Activated CD8-positive, alpha-beta memory T cell treated with anti-CD3 and anti-CD28 coated beads for 48 hours (primary cell): Measurements from ENCODE around the gene RNF4.
"Not testable (repeated sequence)": the region's sequence is repeated elsewhere in the genome, so short reads cannot be mapped to it uniquely, and the experiment has no call there.

Experiments
- DNase-seq, 3 experiments: peaks; one replicate each; pipeline ENCODE4 v3.0.0-alpha.2; 2020; ENCODE audit warnings: low read depth in 2 of 3, low spot score in 2 of 3

The RNF4 gene, protein sequence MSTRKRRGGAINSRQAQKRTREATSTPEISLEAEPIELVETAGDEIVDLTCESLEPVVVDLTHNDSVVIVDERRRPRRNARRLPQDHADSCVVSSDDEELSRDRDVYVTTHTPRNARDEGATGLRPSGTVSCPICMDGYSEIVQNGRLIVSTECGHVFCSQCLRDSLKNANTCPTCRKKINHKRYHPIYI

DNA sequence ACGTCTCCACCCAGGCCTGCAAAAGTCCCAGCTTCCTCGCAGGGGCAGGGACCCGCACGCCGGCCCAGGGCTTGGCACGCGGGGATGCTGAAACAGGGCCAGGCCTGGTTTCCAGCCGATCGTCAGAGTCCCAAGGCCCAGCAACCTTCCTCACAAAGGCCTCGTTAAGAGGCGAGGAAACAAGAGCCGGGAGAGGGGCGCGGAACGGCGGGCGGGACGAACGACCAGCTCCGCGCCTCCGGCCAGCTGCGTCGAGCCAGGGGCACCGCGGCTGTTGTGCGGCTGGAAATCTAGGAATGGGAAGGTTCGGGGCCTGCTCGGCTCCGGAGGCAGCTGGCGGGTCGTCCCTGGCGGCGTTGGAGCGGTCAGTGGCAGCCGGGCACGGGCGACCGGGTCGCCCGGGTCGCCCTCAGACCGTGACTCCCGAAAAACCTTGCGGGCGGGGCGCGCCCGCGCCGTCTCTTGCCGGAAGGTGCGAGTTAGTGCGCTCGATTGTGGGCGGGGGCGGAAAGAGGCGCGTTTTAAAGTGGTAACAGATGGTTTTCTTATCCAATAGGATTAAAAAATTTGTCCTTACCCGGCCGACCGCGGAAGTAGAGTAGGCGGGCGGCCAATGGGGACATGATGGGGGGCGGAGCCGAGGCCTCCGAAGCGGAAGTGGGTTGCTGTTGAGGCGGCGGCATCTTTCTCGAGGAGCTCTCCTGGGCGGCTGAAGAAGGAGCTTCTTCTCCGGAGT, at the start of gene RNF4:
RNF4 (plus strand) TSS at position 651 of the 736 bp plus-strand sequence. CDS start 21,388 bp downstream, outside the sequence.
- DNase-seq, result peak; percentile 78 to 87 (median 86)

GRCh38 chr4:2419814-2420213, 49.1 kb upstream of the RNF4 start:
- no peak for DNase-seq

GRCh38 chr4:2421928-2422327, 47.0 kb upstream of the RNF4 start:
- DNase-seq, result no peak

DNA sequence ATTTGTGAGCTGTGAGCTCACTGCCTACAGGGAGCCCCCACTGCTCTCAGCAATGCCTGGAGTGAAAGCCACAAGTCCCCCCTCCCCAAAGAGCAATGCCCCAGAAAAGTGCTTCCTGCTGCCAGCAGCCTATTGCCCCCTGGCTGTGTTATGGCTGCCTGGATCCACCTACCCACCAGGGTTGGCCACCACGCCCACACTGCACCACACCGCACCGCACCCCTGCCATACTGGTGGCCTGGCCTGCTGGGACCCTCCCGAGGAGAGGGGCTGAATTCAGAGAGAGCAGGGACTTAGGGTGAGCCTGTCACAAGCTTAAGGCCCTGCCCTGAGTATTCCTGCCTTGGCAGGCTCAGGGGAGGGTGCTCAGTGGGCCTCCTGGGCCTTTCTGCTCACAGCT, 45.8 kb upstream of the RNF4 start:
- DNase-seq, result no peak

- DNase-seq, result no peak
Measured at GRCh38 chr4:2423695-2424094, 45.2 kb upstream of the RNF4 start.

DNA sequence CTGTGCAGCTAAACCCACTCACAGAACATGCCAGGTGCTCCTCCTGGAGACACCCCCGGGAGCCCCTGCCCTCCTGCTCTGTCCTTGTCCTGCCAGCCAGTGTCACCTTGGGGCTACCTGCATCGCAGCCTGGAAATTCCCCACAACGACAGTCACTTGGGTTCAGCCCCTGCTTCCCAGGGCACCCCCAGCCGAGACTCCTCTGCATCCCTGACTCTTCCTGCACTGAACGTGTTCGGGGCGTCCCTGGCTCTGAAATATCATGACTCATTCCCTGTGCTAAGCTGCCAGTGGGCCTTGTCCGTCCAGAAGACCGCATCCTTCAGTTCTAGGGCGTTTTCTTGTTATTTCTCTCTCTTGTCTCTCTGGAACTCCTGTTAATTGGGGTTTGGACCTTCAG, 44.3 kb upstream of the RNF4 start:
- DNase-seq, result no peak

- no peak for DNase-seq
Measured at GRCh38 chr4:2425386-2426068, 43.4 kb upstream of the RNF4 start.

GRCh38 chr4:2426069-2426397, 42.9 kb upstream of the RNF4 start:
- DNase-seq, result no peak

- no peak for DNase-seq
Measured at GRCh38 chr4:2426711-2427275, 42.1 kb upstream of the RNF4 start.

- DNase-seq, result no peak
Measured at GRCh38 chr4:2427383-2428334, 41.2 kb upstream of the RNF4 start.

DNA sequence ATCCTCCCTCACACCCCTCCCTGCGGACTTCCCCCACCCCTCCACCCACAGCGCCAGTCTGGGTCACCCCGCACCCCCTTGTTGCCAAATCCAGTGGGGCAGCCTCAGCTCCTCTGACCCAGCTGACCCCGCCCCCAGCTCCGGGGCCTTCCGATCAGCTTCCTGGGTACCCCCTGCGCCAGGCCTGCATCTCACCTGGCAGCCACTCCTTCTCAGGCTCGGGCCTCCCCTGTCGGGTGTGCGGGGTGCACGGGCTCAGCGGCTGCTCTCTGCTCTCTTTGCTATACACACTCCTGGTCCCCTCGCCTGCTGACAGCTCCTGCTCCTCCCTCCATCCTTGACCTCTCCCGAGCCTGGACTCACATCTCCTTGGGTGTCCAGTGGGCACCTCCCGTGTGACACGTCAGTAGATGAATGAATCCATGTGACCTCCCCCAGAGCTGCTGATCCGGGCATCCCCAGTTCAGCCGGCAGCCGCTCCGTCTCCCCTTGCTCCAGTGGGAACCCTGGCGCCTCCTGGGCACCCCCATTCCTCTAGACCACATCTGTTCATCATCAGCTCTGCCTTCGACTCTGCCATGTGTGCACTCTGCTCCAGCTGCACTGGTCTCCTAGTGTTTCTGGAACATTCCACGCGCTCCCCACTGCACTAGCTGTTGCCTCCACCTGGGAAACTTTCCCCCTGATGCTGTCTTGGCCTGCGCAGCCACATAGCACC, 40.3 kb upstream of the RNF4 start:
- no peak for DNase-seq

DNA sequence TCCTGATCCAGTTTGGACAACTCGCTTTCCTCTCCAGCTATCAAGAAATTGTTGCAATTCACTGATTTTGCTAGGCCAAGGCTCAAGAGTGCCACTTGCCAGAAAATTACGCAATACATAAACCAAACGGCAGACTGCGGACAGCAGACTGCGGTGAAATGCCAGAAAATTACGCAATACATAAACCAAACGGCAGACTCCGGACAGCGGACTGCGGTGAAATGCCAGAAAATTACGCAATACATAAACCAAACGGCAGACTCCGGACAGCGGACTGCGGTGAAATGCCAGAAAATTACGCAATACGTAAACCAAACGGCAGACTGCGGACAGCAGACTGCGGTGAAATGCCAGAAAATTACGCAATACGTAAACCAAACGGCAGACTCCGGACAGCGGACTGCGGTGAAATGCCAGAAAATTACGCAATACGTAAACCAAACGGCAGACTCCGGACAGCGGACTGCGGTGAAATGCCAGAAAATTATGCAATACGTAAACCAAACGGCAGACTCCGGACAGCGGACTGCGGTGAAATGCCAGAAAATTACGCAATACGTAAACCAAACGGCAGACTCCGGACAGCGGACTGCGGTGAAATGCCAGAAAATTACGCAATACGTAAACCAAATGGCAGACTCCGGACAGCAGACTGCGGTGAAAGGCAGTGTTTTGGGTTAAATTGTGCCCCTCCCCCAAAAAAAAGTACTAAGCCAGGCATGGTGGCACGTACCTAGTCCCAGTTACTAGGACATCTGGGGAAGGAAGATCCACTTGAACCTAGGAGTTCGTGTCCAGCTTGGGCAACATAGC, 38.8 kb upstream of the RNF4 start:
- DNase-seq, result not testable (repeated sequence)

- DNase-seq, result no peak
Measured at GRCh38 chr4:2432004-2432403, 36.9 kb upstream of the RNF4 start.

GRCh38 chr4:2432991-2433530, 35.8 kb upstream of the RNF4 start:
- DNase-seq, result no peak

DNA sequence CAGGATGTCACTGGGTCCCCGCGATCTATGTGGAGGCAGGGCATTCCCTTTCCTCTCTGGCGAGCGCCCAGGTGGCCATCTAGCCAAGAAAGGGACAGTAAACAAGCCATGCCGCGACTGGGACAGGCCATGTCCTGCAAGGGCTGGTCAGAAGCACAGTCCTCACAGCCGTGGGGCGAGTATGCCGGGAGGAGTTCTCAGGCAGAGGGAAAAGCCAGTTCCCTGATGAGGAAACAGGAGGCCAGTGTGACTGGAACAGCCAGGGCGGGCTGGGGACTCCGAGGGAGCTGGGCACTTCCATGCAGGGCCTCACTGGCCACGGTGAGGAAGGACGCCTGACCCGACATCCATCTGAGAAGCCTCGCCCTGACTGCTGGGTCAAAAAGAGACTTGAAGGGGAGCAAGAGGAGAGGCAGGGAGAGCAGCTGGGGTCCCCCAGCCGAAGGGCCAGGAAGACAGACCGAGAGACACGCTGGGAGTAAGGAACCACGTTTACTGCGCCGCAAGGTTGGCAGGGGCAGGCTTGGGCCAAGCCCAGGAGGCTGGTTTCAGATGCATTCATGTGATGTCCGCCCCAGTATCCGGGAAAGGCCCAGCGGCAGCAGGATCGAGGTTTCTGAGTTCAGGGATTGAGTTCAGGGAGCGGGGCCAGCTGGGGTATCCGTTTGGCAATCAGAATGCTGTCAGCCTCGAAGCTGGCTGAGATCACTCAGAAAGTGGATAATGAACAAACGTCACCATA, 35.1 kb upstream of the RNF4 start:
- no peak for DNase-seq

- DNase-seq, result no peak
Measured at GRCh38 chr4:2434420-2434819, 34.5 kb upstream of the RNF4 start.

- DNase-seq, result no peak
Measured at GRCh38 chr4:2436301-2436700, 32.6 kb upstream of the RNF4 start.

DNA sequence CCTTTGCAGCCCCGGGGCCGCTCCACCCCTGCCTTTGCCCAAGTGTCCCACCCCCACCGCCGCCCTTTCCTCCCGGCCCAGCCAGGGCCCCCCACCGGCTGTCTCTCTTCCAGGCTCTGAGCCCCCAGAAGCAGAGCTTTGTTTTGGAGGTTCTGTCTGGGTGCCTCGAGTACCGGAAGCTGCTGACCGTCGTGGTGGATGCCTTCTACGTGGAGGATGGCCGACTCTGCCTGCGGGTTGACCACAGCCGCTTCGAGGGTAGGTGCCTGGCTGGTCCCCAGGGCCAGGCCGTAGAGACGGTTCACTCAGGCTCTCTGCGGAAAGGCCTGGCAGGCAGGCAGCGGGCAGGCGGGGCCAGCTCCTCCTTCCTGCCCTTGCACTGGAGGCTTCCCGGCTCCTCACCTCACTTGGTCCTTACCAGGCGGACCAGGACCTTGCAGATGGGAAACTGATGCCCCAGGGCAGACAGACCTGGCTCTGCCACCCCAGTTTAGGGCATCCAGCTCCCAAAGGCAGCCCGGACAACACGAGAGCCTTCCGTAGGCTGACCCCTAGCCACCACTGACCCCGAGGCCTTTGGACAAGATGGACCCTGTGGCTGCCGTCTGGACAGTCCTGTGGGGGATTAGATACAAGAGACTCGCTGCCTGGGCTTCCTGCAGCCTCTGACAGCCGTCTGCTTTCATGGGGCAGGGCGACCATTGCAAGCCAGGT, 32.0 kb upstream of the RNF4 start:
- no peak for DNase-seq
